Erythroblast (primary cell): ENCODE results near the gene ME3.

Experiments
- DNase-seq, 2 experiments: peaks; one replicate each; lab custom pipeline; 2025; lab: John Stamatoyannopoulos, UW
- GATA1 ChIP-seq: IDR thresholded peaks from 2 replicates; pipeline ENCODE4 v1.6.1; 2011; ENCODE audit warnings: low read depth, mild to moderate bottlenecking, control low read depth, low read length, moderate library complexity
- POLR2A ChIP-seq: IDR thresholded peaks from 2 replicates; pipeline ENCODE4 v1.6.1; 2011; ENCODE audit warnings: mild to moderate bottlenecking, low read length

The ME3 gene

DNA sequence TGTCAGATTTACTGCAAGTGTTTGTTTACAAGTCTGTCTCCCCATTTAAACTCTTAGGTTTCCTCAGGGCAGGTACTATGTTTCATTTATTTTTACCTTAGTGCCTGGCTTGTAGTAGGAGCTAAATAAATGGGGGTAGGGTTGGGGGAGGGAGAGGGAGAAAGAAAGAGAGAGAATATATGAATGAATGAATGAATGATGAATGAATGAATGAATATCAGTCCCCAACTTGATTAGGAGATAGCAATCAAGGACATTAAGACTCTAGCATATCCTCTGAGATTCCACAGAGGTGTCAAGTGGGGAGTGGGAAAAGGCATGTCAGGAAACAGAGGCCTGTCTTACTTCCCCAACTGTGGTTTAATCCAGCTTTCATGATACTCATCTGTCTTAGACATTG, 83.2 kb downstream of the ME3 start:
- no peak for DNase-seq
- TF ChIP-seq POLR2A (no peak), GATA1 (no peak)

DNA sequence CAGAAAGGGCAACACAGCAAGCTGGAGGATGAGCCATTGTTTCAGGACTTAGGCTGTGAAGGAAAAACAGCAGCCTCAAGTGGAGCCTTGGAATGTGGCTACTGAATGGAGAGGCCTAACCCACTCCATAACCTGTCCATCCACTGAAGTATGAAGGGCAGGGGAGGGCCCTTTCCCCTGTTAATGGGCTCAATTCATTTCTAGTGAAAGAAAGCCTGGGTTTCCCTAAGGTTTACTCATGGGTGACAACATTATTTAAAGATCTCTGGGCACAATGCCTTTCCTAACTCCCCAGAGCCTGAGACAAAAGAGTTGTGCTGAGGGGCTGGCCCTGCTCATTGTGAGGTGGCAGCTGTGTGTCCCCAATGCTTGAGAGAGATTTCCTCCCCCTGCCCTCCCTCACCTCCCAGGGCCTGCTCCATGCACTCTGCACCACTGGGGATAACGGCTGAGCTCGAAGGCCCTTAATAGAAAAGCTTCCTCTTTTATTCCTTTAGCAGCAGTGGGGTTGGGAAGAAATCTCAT, 83.8 kb downstream of the ME3 start:
- TF ChIP-seq POLR2A (no peak), GATA1 (no peak)
- no peak for DNase-seq

DNA sequence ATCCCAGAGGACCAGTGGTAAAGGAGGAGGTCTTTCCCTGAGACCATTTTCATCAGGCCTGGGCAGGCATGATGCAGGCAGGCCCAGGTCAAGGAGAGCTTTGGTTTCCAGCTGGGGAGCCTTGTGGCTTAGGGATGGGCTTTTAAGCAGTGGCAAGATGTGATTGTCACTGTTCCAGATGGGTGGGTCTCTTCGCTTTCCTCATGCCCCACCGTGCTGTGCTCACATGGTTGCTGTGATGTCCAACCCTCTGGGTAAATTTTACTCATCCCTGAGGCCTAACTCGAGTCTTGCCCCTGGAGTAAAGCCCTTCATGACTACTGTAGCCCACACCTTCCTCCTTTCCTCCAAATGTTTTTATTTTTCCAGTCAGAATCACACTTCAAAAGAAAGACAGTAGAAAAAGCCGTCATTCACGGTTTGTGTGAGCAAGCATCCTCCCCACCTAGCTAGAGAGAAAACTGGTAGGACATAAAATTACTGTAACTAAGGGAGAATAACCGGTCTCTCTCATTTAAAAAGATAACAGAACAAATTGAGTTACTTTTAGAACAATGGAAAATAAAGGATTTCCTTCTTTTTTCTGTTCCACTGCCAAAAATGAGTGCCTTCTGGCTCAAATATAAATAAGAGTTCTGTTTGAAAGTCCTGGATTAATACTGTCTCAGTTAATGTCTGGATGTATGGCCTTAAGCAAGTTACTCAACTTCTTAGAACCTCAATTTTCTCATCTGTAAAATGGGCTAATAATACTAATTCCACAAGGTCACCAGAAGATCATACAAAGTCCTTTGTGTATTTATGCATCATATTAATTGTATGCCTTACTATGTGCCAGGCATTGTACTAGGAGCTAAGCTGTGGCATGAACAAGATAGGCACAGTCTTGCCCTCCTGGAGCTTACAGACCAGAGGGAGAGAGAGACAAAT, 84.9 kb downstream of the ME3 start:
- TF ChIP-seq POLR2A (no peak), GATA1 (no peak)
- DNase-seq = no peak

DNA sequence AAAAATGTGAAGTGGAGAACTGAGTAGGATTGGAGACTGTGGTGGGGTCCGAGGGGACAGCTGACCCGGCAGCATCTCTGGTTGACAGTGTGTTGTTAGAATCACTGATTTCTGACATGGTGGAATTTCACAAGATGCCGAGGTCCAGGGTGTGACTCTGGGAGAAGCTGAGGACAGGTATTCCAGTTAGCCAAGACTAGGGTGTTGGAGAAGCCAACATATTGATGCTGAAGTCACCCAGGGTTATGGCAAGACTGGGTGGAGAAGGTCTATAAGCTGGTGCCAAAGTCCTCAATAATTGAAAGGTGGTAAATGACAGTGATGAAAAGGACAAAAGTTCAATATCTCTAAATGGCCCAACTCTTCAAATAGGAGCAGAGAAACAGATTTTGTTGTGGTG, 86.1 kb downstream of the ME3 start:
- TF ChIP-seq GATA1 = no peak
- no peak for TF ChIP-seq POLR2A

DNA sequence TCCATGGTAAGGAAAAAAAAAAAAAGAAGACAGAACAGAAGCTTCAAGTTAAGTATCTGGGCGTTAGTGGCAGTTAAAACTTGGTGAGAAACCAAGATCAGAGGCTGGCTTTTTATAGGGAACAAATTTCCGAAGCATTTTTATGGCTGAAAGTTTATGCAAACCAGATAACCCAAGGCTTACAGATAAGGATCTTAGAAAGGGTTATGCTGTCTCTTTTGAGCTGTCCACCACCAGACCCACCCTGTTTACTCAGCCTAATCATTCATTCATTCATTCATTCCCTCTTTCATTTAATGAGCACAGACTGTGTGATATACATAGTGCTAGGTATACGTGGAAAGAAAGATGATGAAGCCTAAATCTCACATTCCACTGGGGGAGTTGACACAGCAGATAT, 89.5 kb downstream of the ME3 start:
- DNase-seq = no peak
- TF ChIP-seq GATA1 = no peak
- TF ChIP-seq POLR2A = no peak

More for the DNA sequence above, 86.1 kb downstream of the ME3 start:
- DNase-seq = no peak

DNA sequence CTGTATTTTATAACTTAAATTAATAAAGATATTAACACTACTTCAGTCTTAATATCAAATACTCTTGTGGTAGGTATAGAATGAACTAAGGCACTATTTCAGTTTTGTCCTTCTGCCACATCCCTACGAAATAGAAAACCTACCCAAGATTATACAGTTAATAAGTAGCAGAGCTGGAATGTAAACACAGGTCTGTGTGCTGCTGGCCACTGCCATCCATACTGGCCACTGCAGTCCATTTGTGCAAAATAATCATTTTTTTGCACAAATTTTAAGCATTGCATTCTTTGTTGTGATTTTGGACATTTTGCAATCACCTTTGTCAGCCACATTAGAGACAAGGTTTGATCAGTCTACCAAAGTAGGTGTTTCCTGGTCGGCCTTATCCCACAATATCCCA, 91.9 kb downstream of the ME3 start:
- DNase-seq = no peak
- TF ChIP-seq GATA1 = no peak
- TF ChIP-seq POLR2A = no peak

DNA sequence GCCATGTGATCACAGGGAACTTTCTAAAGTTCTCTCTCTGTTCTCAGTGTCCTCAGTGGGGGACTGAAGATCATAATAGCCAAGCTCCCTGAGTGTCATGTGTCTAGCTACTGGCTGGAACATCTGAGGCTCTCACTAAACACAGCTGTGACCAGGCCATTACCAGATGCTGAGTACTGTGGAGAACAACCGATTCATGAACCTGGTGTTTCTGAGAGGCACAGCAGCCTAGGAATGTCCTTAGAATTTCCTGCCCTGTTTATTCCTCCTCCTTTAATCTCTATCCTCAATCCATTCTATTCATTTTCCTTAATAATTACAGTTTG, 93.0 kb downstream of the ME3 start:
- DNase-seq = no peak
- no peak for TF ChIP-seq POLR2A
- no peak for TF ChIP-seq GATA1

DNA sequence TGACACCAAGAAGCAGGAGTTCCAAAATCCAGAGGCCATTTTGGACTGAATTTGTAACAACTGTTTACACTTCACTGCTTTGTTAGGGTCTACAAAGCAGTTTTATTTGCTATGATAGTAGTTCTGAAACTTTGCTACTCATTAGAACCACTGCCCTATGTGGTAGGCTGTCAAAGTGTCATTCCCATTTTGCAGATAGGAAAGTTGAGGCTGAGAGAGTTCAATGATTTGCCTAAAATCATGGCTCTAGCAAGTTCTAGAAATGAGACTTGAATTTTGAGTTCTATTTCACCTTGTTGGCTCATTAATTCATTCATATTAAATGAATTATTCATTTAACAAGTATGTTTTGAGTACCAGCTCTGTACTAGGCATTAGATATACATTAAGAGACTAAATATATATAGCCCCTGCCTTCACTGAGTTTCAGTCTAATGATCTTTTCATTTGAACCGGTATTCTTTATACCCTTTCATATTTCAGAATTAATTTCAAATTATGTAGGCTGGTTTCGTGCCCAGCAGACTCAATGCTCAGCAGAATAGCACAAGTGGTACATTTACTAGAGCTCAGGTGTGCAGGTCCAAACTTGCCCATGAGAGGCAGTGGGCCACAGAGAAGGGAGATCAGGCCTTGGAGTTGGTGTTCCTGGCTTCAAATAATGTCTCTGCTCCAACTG, 93.5 kb downstream of the ME3 start:
- DNase-seq = no peak
- TF ChIP-seq POLR2A (no peak), GATA1 (no peak)

DNA sequence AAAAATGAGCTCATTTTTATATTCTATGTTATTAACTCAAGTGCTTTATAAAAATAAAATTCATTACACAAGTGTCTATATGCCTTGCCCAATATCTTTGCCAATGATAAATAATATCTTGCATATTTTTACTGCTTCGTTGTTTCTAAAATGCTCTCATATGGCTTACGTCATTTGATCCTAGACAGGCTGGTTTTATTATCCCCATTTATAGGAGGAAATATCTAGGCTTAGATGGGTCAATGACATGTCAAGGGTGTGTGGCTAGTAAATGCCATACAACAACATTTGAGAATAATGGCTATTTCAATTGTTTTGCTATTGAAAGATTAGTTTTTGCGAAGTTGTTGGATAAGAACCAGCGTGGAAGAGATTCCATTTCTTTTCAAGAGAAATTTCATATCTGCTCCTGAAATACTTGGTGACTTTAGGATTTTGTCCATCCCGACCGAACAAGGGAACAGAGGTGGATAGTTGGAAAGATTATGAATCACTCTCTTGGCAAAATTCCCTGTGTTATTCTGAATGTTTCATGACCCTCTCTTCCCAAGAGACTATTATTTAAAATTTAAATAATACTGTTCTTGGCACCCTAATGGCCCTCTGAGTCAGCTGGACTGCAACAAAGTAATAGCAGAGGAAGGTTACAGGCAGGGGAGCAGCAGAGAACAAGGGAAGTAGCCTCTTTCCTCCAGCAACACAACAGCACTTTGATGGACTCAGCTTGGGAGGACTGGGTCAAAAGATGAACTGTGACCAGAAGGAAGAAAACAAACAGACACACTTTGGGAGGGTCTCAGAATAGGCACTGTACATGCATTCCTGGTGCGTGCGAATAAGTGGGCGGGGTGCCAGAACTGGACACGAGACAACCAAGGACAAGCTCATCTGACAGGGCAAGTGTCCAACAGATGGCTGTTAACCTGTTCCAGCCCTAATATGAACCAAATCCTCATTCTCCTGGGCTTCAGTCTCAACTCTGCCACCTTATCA, 94.5 kb downstream of the ME3 start:
- DNase-seq = no peak
- no peak for TF ChIP-seq GATA1
- TF ChIP-seq POLR2A = no peak

DNA sequence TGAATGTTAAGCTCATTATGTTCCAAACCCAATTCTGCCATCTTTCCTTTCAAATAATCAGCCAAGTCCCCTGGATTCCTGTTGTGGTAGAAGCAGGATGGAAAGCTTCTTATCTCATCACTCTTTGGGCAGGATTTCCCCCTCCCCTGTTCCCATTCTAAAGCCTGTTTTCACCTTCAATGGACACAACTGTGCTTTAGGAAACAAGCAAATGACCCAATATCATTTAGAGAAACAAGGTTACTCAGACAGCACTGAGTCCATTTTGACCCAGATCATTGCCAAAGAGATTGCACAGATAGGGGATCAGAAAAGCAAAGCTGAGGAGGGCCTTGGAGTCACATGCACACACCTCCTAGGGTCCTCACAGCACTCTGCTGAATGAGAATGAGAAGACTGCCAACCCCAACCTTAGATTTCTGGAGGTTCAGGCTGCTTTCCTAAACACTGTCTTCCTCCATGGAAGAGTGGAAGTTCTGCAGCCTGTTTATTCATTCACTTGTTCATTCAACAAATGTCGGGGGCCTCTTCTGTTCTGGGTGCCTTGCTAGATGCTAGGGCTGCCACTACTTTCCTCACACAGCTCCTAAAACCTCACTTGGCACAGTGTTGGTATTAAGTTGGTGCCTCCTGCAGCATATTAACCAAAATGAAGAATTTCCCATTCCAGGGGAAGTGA, 95.3 kb downstream of the ME3 start:
- TF ChIP-seq GATA1 (no peak), POLR2A (no peak)

DNA sequence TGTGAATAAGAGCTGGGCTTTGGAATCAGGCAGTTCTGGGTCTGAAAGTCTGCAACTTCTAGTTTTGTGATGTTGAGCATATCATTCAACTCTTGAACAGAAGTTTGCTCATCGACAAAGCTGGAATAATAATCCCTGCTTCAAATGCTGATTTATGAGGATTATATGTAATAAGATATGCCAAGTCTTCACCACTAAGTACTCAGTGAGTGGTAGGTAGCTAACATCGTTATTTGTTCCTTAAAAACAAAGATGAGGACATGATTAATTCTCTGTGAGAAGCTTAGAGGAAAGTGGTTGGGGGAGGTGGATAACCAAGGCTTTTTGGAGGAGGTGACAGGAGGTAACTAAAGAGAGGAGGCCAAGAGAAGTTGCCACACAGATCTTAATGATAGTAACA, 96.5 kb downstream of the ME3 start:
- no peak for TF ChIP-seq POLR2A
- DNase-seq = no peak

More for the DNA sequence above, 95.3 kb downstream of the ME3 start:
- DNase-seq = no peak

DNA sequence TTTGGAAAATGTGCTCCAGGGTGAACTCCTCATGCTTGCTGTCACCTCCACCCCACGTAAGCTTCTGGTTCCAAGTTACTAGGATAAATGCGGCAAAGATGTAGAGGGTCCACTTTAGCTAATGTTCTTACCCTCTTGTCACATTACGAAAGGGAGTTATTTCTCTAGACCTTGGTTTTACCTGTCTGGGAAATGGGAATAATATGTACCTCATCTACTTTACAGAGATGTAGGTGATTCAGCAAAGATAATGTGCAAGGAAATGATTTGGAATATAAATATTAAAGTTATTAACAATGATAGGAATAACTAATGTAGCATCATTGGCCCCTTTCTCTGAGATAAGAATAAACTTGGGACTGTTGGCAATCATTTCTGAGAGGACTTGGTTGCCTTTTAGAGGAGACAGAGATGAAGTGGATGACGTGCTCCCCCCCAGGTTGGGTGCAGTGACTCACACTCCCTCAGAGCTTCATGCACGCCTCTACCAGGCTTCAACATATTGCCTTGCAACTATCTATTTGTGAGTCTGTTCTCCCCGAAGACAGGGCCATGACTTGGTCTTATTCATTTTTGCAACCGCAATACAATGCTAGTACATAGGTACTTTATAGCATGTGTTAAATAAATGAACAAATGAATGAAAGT, 97.1 kb downstream of the ME3 start:
- no peak for TF ChIP-seq GATA1
- TF ChIP-seq POLR2A = no peak
- DNase-seq = no peak
